ENCODE measurements around the gene HOXC9.

Gene HOXC9

GRCh38 chr12:54047160-54047963, 47.4 kb downstream of the HOXC9 start:
- TF ChIP-seq CTCF (conservative IDR thresholded peaks at IDR 0.05; ENCODE audit: low read length): no peak
- H3K4me3 ChIP-seq (ENCODE audit: low read length): no peak overlapping the region
- DNase-seq (ENCODE audit: low read depth): no peak

GRCh38 chr12:54047964-54048303, 48.0 kb downstream of the HOXC9 start:
- H3K4me3 ChIP-seq (ENCODE audit: low read length): no peak overlapping the region
- DNase-seq (ENCODE audit: low read depth): no peak
- no peak for TF ChIP-seq CTCF (conservative IDR thresholded peaks at IDR 0.05; ENCODE audit: low read length)

GRCh38 chr12:54048406-54049093, 48.6 kb downstream of the HOXC9 start:
- TF ChIP-seq CTCF (conservative IDR thresholded peaks at IDR 0.05; ENCODE audit: low read length): no peak

GRCh38 chr12:54049108-54049507, 49.1 kb downstream of the HOXC9 start:
- no peak for TF ChIP-seq CTCF (conservative IDR thresholded peaks at IDR 0.05; ENCODE audit: low read length)
- H3K4me3 ChIP-seq (ENCODE audit: low read length): no peak overlapping the region
- no peak for DNase-seq (ENCODE audit: low read depth)

More at GRCh38 chr12:54048406-54049093, 48.6 kb downstream of the HOXC9 start:
- no peak overlapping the region for H3K4me3 ChIP-seq (ENCODE audit: low read length)
- DNase-seq (ENCODE audit: low read depth): no peak

- DNase-seq (ENCODE audit: low read depth): no peak
- no peak overlapping the region for H3K4me3 ChIP-seq (ENCODE audit: low read length)
- TF ChIP-seq CTCF (conservative IDR thresholded peaks at IDR 0.05; ENCODE audit: low read length): no peak
Observed at GRCh38 chr12:54050482-54050810, 50.5 kb downstream of the HOXC9 start.

- DNase-seq (ENCODE audit: low read depth): no peak
- no peak overlapping the region; the same call in 1 of the 2 replicates for H3K4me3 ChIP-seq (ENCODE audit: low read length)
- no peak for TF ChIP-seq CTCF (conservative IDR thresholded peaks at IDR 0.05; ENCODE audit: low read length)
Observed at GRCh38 chr12:54051026-54051842, 51.3 kb downstream of the HOXC9 start.

Data from AG10803 (cell line).